Measurements from ENCODE around the gene APLNR. TPM values are rescaled to one million over a fixed set of nuclear protein-coding genes. Genes with fewer than 3 reads are reported as not detected.

APLNR gene
- total and polyA plus RNA-seq, 2 experiments from 2014 or later: 0.18 TPM; not detected in 1

GRCh38 chr11:57266157-57266556 is 29.1 kb upstream of the APLNR start:
- DNase-seq: no peak
- no peaks in the 10 kb centered on the region for H3K9me2 ChIP-seq (ENCODE audit: insufficient read depth)
- in situ Hi-C loops (cut with MboI): no loop called here
- no peaks in the 10 kb centered on the region for H4K20me1 ChIP-seq (ENCODE audit: insufficient read depth)
- no peak overlapping the region for H3K4me2 ChIP-seq (ENCODE audit: unreplicated experiment)
- no peak overlapping the region for H3K9ac ChIP-seq
- no peaks in the 10 kb centered on the region for H3K36me3 ChIP-seq (ENCODE audit: low read depth)
- H3F3A ChIP-seq (ENCODE audit: insufficient read depth): no peaks in the 10 kb centered on the region
- H3K4me1 ChIP-seq (ENCODE audit: insufficient read depth): no peaks in the 10 kb centered on the region
- H2AFZ ChIP-seq: no peak overlapping the region
- H3K9me3 ChIP-seq (ENCODE audit: low read depth): no peaks in the 10 kb centered on the region
- H3K27me3 ChIP-seq (replicated peaks; ENCODE audit: insufficient read depth): no peaks in the 10 kb centered on the region
- H3K27ac ChIP-seq: no peak overlapping the region
- H3K79me2 ChIP-seq (ENCODE audit: insufficient read depth): no peaks in the 10 kb centered on the region
- H3K4me3 ChIP-seq: no peak overlapping the region
- TF ChIP-seq EZH2 (IDR thresholded peaks at IDR 0.05; ENCODE audit: insufficient read depth, poor library complexity, severe bottlenecking) (no peak), EZH2phosphoT487 (IDR thresholded peaks at IDR 0.05; ENCODE audit: insufficient read depth, low read depth) (no peak)

- Histone ChIP-seq H3K9ac (no peak overlapping the region), H3K9me2 (ENCODE audit: insufficient read depth) (no peaks in the 10 kb centered on the region), H3K4me3 (no peak overlapping the region), H3F3A (ENCODE audit: insufficient read depth) (no peaks in the 10 kb centered on the region), H4K20me1 (ENCODE audit: insufficient read depth) (no peaks in the 10 kb centered on the region), H3K27me3 (replicated peaks; ENCODE audit: insufficient read depth) (no peaks in the 10 kb centered on the region), H3K27ac (no peak overlapping the region), H3K9me3 (ENCODE audit: low read depth) (no peaks in the 10 kb centered on the region), H3K79me2 (ENCODE audit: insufficient read depth) (no peaks in the 10 kb centered on the region), H3K36me3 (ENCODE audit: low read depth) (no peaks in the 10 kb centered on the region), H2AFZ (no peak overlapping the region), H3K4me1 (ENCODE audit: insufficient read depth) (no peaks in the 10 kb centered on the region), H3K4me2 (ENCODE audit: unreplicated experiment) (no peak overlapping the region)
- DNase-seq: no peak
- in situ Hi-C loops (cut with MboI): no loop called here
- 72 to 73% methylated on average over 7 of the region's 7 CpGs for WGBS, 2 experiments (ENCODE audit: low coverage in 1 of 2, low lambda C conversion rate in 2 of 2, missing lambda C conversion rate in 2 of 2)
- TF ChIP-seq EZH2phosphoT487 (IDR thresholded peaks at IDR 0.05; ENCODE audit: insufficient read depth, low read depth) (no peak), EZH2 (IDR thresholded peaks at IDR 0.05; ENCODE audit: insufficient read depth, poor library complexity, severe bottlenecking) (no peak)
Measured at GRCh38 chr11:57263351-57263750, 26.3 kb upstream of the APLNR start.

GRCh38 chr11:57262157-57262556 is 25.1 kb upstream of the APLNR start:
- no peaks in the 10 kb centered on the region for H3K79me2 ChIP-seq (ENCODE audit: insufficient read depth)
- WGBS, 2 experiments (ENCODE audit: low coverage in 1 of 2, low lambda C conversion rate in 2 of 2, missing lambda C conversion rate in 2 of 2): 60 to 67% methylated on average over 4 of the region's 4 CpGs

GRCh38 chr11:57260937-57261783 is 24.1 kb upstream of the APLNR start:
- WGBS, 2 experiments (ENCODE audit: low coverage in 1 of 2, low lambda C conversion rate in 2 of 2, missing lambda C conversion rate in 2 of 2): 40 to 42% methylated on average over 5 of the region's 5 CpGs
- in situ Hi-C loops (cut with MboI): no loop called here
- Histone ChIP-seq H3K9me2 (ENCODE audit: insufficient read depth) (no peaks in the 10 kb centered on the region), H3F3A (ENCODE audit: insufficient read depth) (0 out of 2 replicates have a peak, but pooled peaks cover under 1% of the 10 kb centered on the region), H4K20me1 (ENCODE audit: insufficient read depth) (no peaks in the 10 kb centered on the region), H2AFZ (no peak overlapping the region), H3K27ac (no peak overlapping the region), H3K27me3 (replicated peaks; ENCODE audit: insufficient read depth) (no peaks in the 10 kb centered on the region), H3K4me1 (ENCODE audit: insufficient read depth) (0 out of 2 replicates have a peak, but pooled peaks cover under 1% of the 10 kb centered on the region), H3K79me2 (ENCODE audit: insufficient read depth) (no peaks in the 10 kb centered on the region), H3K9me3 (ENCODE audit: low read depth) (no peaks in the 10 kb centered on the region), H3K4me3 (no peak overlapping the region), H3K36me3 (ENCODE audit: low read depth) (no peaks in the 10 kb centered on the region), H3K4me2 (ENCODE audit: unreplicated experiment) (no peak overlapping the region), H3K9ac (no peak overlapping the region)
- DNase-seq: no peak
- TF ChIP-seq EZH2 (IDR thresholded peaks at IDR 0.05; ENCODE audit: insufficient read depth, poor library complexity, severe bottlenecking) (no peak), EZH2phosphoT487 (IDR thresholded peaks at IDR 0.05; ENCODE audit: insufficient read depth, low read depth) (no peak)

More at GRCh38 chr11:57262157-57262556, 25.1 kb upstream of the APLNR start:
- Histone ChIP-seq H3F3A (ENCODE audit: insufficient read depth) (no peaks in the 10 kb centered on the region), H3K36me3 (ENCODE audit: low read depth) (no peaks in the 10 kb centered on the region), H4K20me1 (ENCODE audit: insufficient read depth) (no peaks in the 10 kb centered on the region), H3K9me3 (ENCODE audit: low read depth) (no peaks in the 10 kb centered on the region), H3K27ac (no peak overlapping the region), H3K9me2 (ENCODE audit: insufficient read depth) (no peaks in the 10 kb centered on the region), H3K4me3 (no peak overlapping the region), H3K9ac (no peak overlapping the region), H3K27me3 (replicated peaks; ENCODE audit: insufficient read depth) (no peaks in the 10 kb centered on the region), H2AFZ (no peak overlapping the region), H3K4me2 (ENCODE audit: unreplicated experiment) (no peak overlapping the region), H3K4me1 (ENCODE audit: insufficient read depth) (no peaks in the 10 kb centered on the region)
- TF ChIP-seq EZH2phosphoT487 (IDR thresholded peaks at IDR 0.05; ENCODE audit: insufficient read depth, low read depth): no peak
- no peak for TF ChIP-seq EZH2 (IDR thresholded peaks at IDR 0.05; ENCODE audit: insufficient read depth, poor library complexity, severe bottlenecking)
- in situ Hi-C loops (cut with MboI): no loop called here
- DNase-seq: no peak
